K562 (cell line): ENCODE results near the gene CD24. TPM values are rescaled to one million over a fixed set of nuclear protein-coding genes. Genes with fewer than 3 reads are reported as not detected.
A peak's percentile ranks its signal among the peaks of the same experiment; 100 is the strongest.

ENCODE experiments used
- ATF7 ChIP-seq: fragments of 450-650 bp; IDR thresholded peaks from 2 replicates; pipeline ENCODE4 v1.7.1; 2014; ENCODE audit warnings: mild to moderate bottlenecking, moderate library complexity
- BDP1 ChIP-seq: IDR thresholded peaks from 3 replicates; pipeline ENCODE4 v1.6.1; 2011; ENCODE audit not compliant: insufficient read length, insufficient read depth
- BRCA1 ChIP-seq, 2 experiments: fragments of 450-650 bp in 1 of 2; sonication (generic) in 1 of 2; formaldehyde crosslinking in 1 of 2; IDR thresholded peaks; 2 replicates each; pipeline versions ENCODE4 v1.5.0 to v1.6.1; 2017 to 2020; ENCODE audit warnings: mild to moderate bottlenecking in 1 of 2, missing genetic modification reagents in 1 of 2
- CBX1 ChIP-seq: sonication (generic); IDR thresholded peaks from 2 replicates; pipeline ENCODE4 v1.6.1; 2016; ENCODE audit warnings: antibody characterized with exemption, low read depth, mild to moderate bottlenecking
- GATAD2A ChIP-seq: fragments of 450-650 bp; IDR thresholded peaks from 2 replicates; pipeline ENCODE4 v1.6.1; 2017
- MAFG ChIP-seq: fragments of 450-650 bp; conservative IDR thresholded peaks from 2 replicates; pipeline ENCODE4 v1.6.1; 2016; ENCODE audit warnings: missing genetic modification characterization, missing compliant biosample characterization
- NELFE ChIP-seq: IDR thresholded peaks from 2 replicates; pipeline ENCODE4 v1.6.1; 2011; ENCODE audit warnings: mild to moderate bottlenecking; ENCODE audit not compliant: insufficient read depth, insufficient read length
- NFE2 ChIP-seq: IDR thresholded peaks from 2 replicates; pipeline ENCODE4 v1.6.1; 2014; ENCODE audit warnings: antibody characterized with exemption, low read depth
- NFIC ChIP-seq: fragments of 450-650 bp; IDR thresholded peaks from 2 replicates; pipeline ENCODE4 v1.6.1; 2017; ENCODE audit warnings: mild to moderate bottlenecking, inconsistent platforms
- PHB ChIP-seq: fragments of 250-450 bp; sonication (Bioruptor Pico); IDR thresholded peaks from 2 replicates; pipeline ENCODE4 v1.5.0; 2021
- RCOR1 ChIP-seq, 2 experiments: IDR thresholded peaks; 2 replicates each; pipeline ENCODE4 v1.6.1; 2012; ENCODE audit warnings: low read depth in 2 of 2, low read length in 2 of 2, borderline replicate concordance in 1 of 2, improper control_type of control experiment in 1 of 2
- SIN3A ChIP-seq, 2 experiments: fragments of 150-350 bp in 1 of 2; IDR thresholded peaks; 2 replicates each; pipeline ENCODE4 v1.6.1; 2011 to 2016; ENCODE audit warnings: borderline replicate concordance in 2 of 2, low read depth in 2 of 2, low read length in 2 of 2, mild to moderate bottlenecking in 2 of 2, moderate library complexity in 2 of 2; ENCODE audit not compliant: control insufficient read depth in 1 of 2
- TARDBP ChIP-seq: fragments of 450-650 bp; IDR thresholded peaks from 2 replicates; pipeline ENCODE4 v1.6.1; 2016
- TCF7L2 ChIP-seq: fragments of 150-350 bp; IDR thresholded peaks from 2 replicates; pipeline ENCODE4 v1.6.1; 2016; ENCODE audit warnings: low read depth, mild to moderate bottlenecking, low read length, moderate library complexity
- TSHZ1 ChIP-seq: fragments of 250-450 bp; sonication (Bioruptor Pico); IDR thresholded peaks from 2 replicates; pipeline ENCODE4 v1.4.0; 2020; ENCODE audit warnings: mild to moderate bottlenecking, moderate library complexity
- ZNF324 ChIP-seq: fragments of 250-450 bp; sonication (Bioruptor Pico); IDR thresholded peaks from 2 replicates; pipeline ENCODE4 v1.4.0; 2020; ENCODE audit warnings: mild to moderate bottlenecking
- ZNF766 ChIP-seq: fragments of 200-800 bp; sonication (Bioruptor generic); conservative IDR thresholded peaks from 2 replicates; pipeline ENCODE4 v1.6.1; 2016; ENCODE audit warnings: missing genetic modification characterization, missing compliant biosample characterization
- polyA plus RNA-seq, 8 experiments: library from polyadenylated mRNA; depleted of rRNA in 4 of 8; stranded (reverse) in 5 of 8; unstranded in 3 of 8; fragments of >200 nt; fragmentation: Nextera tagmentation in 2 of 8; fragmentation: Illumina TruSeq in 1 of 8; extraction: Ambion mirVana in 2 of 8; extraction: Trizol in 1 of 8; gene quantifications; 2 replicates each; pipeline versions ENCODE4 v1.2.1 to v1.2.3, GENCODE V29; 2011 to 2014; ENCODE audit warnings: inconsistent platforms in 1 of 8, missing spikeins in 1 of 8
- total RNA-seq, 7 experiments: library from RNA; depleted of rRNA in 6 of 7; stranded (reverse); fragments of >200 nt in 6 of 7; fragmentation: Illumina TruSeq in 2 of 7; extraction: Trizol in 2 of 7; gene quantifications; 2 replicates each; pipeline versions ENCODE4 v1.2.1 to v1.2.3, GENCODE V29; 2011 to 2021; ENCODE audit warnings: low replicate concordance in 1 of 7
- TF ChIP-seq, protein P1 (sequence below): IDR thresholded peaks from 2 replicates; pipeline ENCODE4 v1.6.1; 2012; ENCODE audit warnings: low read depth, low read length, improper control_type of control experiment, borderline replicate concordance
- TF ChIP-seq, protein P2 (sequence below): fragments of 450-650 bp; conservative IDR thresholded peaks from 2 replicates; pipeline ENCODE4 v1.6.1; 2016; ENCODE audit warnings: missing genetic modification characterization, low read depth, mild to moderate bottlenecking, missing compliant biosample characterization, moderate library complexity
- TF ChIP-seq, protein P3 (sequence below): fragments of 250-450 bp; sonication (Bioruptor Pico); IDR thresholded peaks from 2 replicates; pipeline ENCODE4 v1.8.0; 2021; ENCODE audit warnings: borderline replicate concordance, mild to moderate bottlenecking, moderate library complexity; ENCODE audit not compliant: poor library complexity, severe bottlenecking
- TF ChIP-seq, protein P4 (sequence below): fragments of 450-650 bp; IDR thresholded peaks from 2 replicates; pipeline ENCODE4 v1.6.1; 2016

CD24 gene
- total and polyA plus RNA-seq, 9 of the 15 experiments (the other 6 are each of a cell fraction or from before 2014, with no cell fraction given), result 8.8 to 155 (median 27.1) TPM

DNA sequence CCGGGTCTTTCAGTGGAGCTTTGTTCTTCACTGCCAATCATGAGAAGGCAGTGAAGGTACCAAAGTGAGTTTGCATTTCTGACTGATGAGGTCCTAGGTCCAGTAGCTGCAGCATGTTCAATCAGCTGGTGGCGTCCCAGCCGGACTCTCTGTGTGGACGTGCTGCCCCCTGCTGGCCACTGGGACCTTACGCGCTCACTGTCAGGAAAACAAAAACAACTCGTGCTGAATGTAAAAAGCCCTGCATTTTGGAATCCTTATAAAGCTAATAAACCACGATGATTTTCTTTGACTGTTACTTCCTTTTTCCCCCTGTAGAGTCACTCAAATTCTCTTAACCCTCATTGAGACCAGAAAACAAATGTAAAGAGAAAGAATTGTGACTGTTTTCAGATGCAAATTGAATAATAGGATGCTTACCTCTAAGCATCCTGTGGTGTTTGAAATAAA is 4.9 kb upstream of the CD24 start (continued):
- TF ChIP-seq TSHZ1 (CRISPR knock-in tag) (no peak), MAFG (0 out of 2 replicates have a peak, but pooled peaks have one; percentile 27), ZNF766 (CRISPR knock-in tag) (no peak), BDP1 (no peak), RCOR1 (IDR thresholded peaks at IDR 0.05; ENCODE audit: borderline replicate concordance in 1 of 2, low read depth in 2 of 2, low read length in 2 of 2) (peak in 1 of 2 experiments; percentile 71; a peak in 2 of 4 replicates), GATAD2A (no peak), NELFE (no peak), BRCA1 (IDR thresholded peaks at IDR 0.05) (no peak), BRCA1 (CRISPR knock-in tag; IDR thresholded peaks at IDR 0.05) (no peak), ATF7 (peak; percentile 20; the same call in 1 of the 2 replicates), CBX1 (no peak), TCF7L2 (no peak), SIN3A (IDR thresholded peaks at IDR 0.05; ENCODE audit: borderline replicate concordance in 2 of 2, control insufficient read depth in 1 of 2, low read depth in 2 of 2, low read length in 2 of 2) (0 out of 4 replicates have a peak, but pooled peaks of 1 of the 2 experiments have one; percentile 41), PHB (CRISPR knock-in tag) (no peak), ZNF324 (CRISPR knock-in tag) (no peak), NFE2 (peak; percentile 74), TARDBP (no peak), NFIC (no peak)
- TF ChIP-seq, protein P1, sequence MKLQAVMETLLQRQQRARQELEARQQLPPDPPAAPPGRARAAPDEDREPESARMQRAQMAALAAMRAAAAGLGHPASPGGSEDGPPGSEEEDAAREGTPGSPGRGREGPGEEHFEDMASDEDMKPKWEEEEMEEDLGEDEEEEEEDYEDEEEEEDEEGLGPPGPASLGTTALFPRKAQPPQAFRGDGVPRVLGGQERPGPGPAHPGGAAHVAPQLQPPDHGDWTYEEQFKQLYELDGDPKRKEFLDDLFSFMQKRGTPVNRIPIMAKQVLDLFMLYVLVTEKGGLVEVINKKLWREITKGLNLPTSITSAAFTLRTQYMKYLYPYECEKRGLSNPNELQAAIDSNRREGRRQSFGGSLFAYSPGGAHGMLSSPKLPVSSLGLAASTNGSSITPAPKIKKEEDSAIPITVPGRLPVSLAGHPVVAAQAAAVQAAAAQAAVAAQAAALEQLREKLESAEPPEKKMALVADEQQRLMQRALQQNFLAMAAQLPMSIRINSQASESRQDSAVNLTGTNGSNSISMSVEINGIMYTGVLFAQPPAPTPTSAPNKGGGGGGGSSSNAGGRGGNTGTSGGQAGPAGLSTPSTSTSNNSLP, result no peak
- TF ChIP-seq, protein P2, sequence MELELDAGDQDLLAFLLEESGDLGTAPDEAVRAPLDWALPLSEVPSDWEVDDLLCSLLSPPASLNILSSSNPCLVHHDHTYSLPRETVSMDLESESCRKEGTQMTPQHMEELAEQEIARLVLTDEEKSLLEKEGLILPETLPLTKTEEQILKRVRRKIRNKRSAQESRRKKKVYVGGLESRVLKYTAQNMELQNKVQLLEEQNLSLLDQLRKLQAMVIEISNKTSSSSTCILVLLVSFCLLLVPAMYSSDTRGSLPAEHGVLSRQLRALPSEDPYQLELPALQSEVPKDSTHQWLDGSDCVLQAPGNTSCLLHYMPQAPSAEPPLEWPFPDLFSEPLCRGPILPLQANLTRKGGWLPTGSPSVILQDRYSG (tag), result no peak
- TF ChIP-seq, protein P3, sequence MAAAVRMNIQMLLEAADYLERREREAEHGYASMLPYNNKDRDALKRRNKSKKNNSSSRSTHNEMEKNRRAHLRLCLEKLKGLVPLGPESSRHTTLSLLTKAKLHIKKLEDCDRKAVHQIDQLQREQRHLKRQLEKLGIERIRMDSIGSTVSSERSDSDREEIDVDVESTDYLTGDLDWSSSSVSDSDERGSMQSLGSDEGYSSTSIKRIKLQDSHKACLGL (CRISPR knock-in tag), result no peak
- TF ChIP-seq, protein P4, sequence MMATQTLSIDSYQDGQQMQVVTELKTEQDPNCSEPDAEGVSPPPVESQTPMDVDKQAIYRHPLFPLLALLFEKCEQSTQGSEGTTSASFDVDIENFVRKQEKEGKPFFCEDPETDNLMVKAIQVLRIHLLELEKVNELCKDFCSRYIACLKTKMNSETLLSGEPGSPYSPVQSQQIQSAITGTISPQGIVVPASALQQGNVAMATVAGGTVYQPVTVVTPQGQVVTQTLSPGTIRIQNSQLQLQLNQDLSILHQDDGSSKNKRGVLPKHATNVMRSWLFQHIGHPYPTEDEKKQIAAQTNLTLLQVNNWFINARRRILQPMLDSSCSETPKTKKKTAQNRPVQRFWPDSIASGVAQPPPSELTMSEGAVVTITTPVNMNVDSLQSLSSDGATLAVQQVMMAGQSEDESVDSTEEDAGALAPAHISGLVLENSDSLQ, result peak; percentile 65; the same call in 1 of the 2 replicates
